T-helper 1 cell treated with Interleukin-12 subunit alpha and Interleukin-12 subunit beta and Interleukin-4 antibody, amounts not matched to agents 30 μg/mL and 1 μg/mL, for 36 hours (primary cell): ENCODE data around the gene GALK2.
"Not testable (repeated sequence)": the region's sequence is repeated elsewhere in the genome, so short reads cannot be mapped to it uniquely, and the experiment has no call there.

ENCODE experiments used
- H3K27ac Mint-ChIP-seq: one replicate; pipeline ENCODE4 v1.8.0; 2021; ENCODE audit warnings: mild to moderate bottlenecking, mixed read lengths
- H3K27me3 Mint-ChIP-seq: one replicate; pipeline ENCODE4 v1.8.0; 2021; ENCODE audit warnings: low read depth, mixed read lengths
- H3K36me3 Mint-ChIP-seq: one replicate; pipeline ENCODE4 v1.8.0; 2021; ENCODE audit warnings: low read depth, mixed read lengths
- H3K4me1 Mint-ChIP-seq: one replicate; pipeline ENCODE4 v1.8.0; 2021; ENCODE audit warnings: low read depth, mixed read lengths
- H3K4me3 Mint-ChIP-seq: one replicate; pipeline ENCODE4 v1.8.0; 2021; ENCODE audit warnings: mild to moderate bottlenecking, moderate library complexity, mixed read lengths
- H3K9me3 Mint-ChIP-seq: one replicate; pipeline ENCODE4 v1.8.0; 2021; ENCODE audit warnings: mixed read lengths

The GALK2 gene

DNA sequence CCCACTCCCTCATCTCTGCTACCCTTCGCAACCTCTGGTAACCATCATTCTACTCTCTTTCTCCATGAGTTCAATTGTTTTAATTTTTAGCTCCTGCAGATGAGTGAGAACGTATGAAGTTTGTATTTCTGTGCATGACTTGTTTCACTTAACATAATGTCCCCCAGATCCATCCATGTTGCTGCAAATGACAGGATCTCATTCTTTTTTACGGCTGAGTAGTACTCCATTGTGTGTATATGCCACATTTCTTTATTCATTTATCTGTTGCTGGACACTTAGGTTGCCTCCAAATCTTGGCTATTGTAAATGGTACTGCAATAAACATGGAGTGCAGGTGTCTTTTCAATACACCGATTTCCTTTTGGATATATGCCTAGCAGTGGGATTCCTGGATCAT is 12.1 kb downstream of the GALK2 start:
- Mint-ChIP-seq H3K4me3 (no peak overlapping the region), H3K27ac (no peak overlapping the region), H3K36me3 (peaks cover 35% of the 10 kb centered on the region), H3K4me1 (peaks cover 21% of the 10 kb centered on the region), H3K9me3 (peaks cover 7% of the 10 kb centered on the region), H3K27me3 (no peaks in the 10 kb centered on the region)

DNA sequence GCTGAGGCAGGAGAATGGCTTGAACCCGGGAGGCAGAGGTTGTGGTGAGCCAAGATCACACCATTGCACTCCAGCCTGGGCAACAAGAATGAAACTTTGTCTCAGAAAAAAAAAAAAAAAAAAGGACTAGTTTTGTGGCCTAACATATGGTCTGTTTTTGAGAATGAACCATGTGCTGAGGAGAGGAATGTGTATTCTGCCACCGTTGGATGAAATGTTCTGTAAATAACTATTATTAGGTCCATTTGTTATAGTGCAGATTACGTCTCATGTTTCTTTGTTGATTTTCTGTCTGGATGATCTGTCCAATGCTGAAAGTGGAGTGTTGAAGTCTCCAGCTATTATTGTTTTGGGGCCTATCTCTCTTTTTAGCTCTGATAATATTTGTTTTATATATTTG is 13.7 kb downstream of the GALK2 start:
- not testable (repeated sequence) for H3K27me3 Mint-ChIP-seq, H3K27ac Mint-ChIP-seq, H3K4me3 Mint-ChIP-seq, H3K9me3 Mint-ChIP-seq
- peaks cover 33% of the 10 kb centered on the region for H3K36me3 Mint-ChIP-seq
- peaks cover 21% of the 10 kb centered on the region for H3K4me1 Mint-ChIP-seq

- Mint-ChIP-seq H3K36me3 (peaks cover 33% of the 10 kb centered on the region), H3K4me1 (peaks cover 21% of the 10 kb centered on the region), H3K27ac (no peak overlapping the region), H3K27me3 (no peaks in the 10 kb centered on the region), H3K4me3 (no peak overlapping the region), H3K9me3 (peaks cover 7% of the 10 kb centered on the region)
Observed at GRCh38 chr15:49185473-49185872, 15.4 kb downstream of the GALK2 start.

DNA sequence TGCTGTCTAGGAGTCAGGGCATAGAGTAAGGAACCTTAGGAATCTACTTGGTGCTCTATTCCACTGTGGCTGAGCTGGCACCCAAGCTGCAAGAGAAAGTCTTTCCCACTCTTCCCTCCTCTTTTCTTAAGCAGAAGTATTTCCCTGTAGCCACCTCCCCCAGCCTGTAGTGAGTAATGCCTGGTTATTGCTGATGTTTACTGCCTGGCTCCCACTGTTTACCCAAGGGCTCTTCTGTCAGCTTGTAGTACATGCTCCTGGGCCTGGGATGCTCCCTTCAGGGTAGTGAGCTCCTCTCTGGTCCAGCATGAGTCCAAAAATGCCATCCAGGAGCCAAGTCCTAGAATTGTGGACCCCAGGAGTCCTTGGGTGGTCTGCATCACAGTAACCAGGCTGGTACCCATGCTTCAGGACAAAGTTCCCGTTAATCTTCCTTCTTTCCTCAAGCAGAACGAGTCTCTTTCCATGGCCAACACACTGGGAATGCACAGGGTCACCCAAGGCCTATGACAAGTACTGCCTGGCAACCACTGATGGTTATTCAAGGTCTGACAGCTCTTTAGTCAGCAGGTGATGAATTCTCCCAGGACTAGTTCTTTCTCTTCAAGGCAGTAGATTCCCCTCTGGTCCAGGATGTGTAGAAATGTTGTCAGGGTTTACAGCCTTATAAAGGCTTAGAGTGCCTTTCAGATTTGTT is 17.6 kb downstream of the GALK2 start:
- H3K9me3 Mint-ChIP-seq = peaks cover 5% of the 10 kb centered on the region
- H3K27me3 Mint-ChIP-seq = no peaks in the 10 kb centered on the region
- H3K27ac Mint-ChIP-seq = no peak overlapping the region
- H3K4me3 Mint-ChIP-seq = no peak overlapping the region
- H3K36me3 Mint-ChIP-seq = peaks cover 25% of the 10 kb centered on the region
- peaks cover 20% of the 10 kb centered on the region for H3K4me1 Mint-ChIP-seq

DNA sequence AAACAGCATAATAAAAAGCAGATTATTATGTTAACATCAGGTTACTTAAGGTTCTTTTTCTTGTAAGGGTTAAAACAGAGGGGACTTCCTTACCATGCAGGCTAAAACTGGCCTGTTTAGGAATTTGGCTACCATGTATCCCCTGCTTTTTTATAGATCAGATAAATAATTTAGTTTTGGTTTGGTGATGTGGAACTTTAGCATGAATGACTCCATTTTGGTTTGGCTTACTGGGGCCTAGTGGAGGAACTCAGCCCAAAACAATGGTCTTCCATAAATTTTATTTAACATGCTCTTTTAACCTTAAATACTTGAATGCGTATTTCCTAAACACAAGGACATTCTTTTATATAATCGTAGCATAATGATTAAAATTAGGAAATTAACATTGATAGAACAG is 18.9 kb downstream of the GALK2 start:
- peaks cover 5% of the 10 kb centered on the region for H3K9me3 Mint-ChIP-seq
- no peak overlapping the region for H3K4me3 Mint-ChIP-seq

DNA sequence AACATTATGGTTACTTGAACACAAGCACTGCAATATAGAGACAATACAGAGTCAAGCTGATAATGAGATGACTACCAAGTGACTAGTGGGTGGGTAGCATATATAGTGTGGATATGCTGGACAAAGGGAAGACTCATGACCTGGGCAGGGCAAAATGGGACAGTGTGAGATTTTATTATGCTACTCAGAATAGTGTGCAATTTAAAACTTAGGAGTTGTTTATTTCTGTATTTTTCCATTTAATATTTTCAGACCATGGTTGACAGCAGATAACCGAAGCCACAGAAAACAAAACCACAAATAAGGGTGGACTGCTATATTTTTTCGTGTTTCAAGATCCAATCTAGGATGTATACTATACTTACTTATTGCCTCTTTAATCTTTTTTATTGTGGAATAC is 19.6 kb downstream of the GALK2 start:
- H3K4me3 Mint-ChIP-seq = no peak overlapping the region
- H3K4me1 Mint-ChIP-seq = peaks cover 15% of the 10 kb centered on the region
- no peak overlapping the region for H3K27ac Mint-ChIP-seq
- no peaks in the 10 kb centered on the region for H3K27me3 Mint-ChIP-seq
- H3K9me3 Mint-ChIP-seq = no peaks in the 10 kb centered on the region
- peaks cover 14% of the 10 kb centered on the region for H3K36me3 Mint-ChIP-seq

More for the DNA sequence above, 18.9 kb downstream of the GALK2 start:
- Mint-ChIP-seq H3K36me3 (peaks cover 19% of the 10 kb centered on the region), H3K27ac (no peak overlapping the region), H3K27me3 (no peaks in the 10 kb centered on the region), H3K4me1 (peaks cover 20% of the 10 kb centered on the region)

- no peak overlapping the region for H3K27ac Mint-ChIP-seq
- H3K4me1 Mint-ChIP-seq = peaks cover 11% of the 10 kb centered on the region
Observed at GRCh38 chr15:49190586-49190985, 20.5 kb downstream of the GALK2 start.

GRCh38 chr15:49191892-49192291 is 21.8 kb downstream of the GALK2 start:
- H3K9me3 Mint-ChIP-seq = no peaks in the 10 kb centered on the region
- no peak overlapping the region for H3K4me3 Mint-ChIP-seq
- H3K4me1 Mint-ChIP-seq = peaks cover 9% of the 10 kb centered on the region
- H3K27ac Mint-ChIP-seq = no peak overlapping the region
- peaks cover 2% of the 10 kb centered on the region for H3K36me3 Mint-ChIP-seq
- no peaks in the 10 kb centered on the region for H3K27me3 Mint-ChIP-seq

More at GRCh38 chr15:49190586-49190985, 20.5 kb downstream of the GALK2 start:
- Mint-ChIP-seq H3K9me3 (no peaks in the 10 kb centered on the region), H3K4me3 (no peak overlapping the region), H3K36me3 (peaks cover 7% of the 10 kb centered on the region), H3K27me3 (no peaks in the 10 kb centered on the region)

GRCh38 chr15:49196856-49197255 is 26.8 kb downstream of the GALK2 start:
- H3K4me1 Mint-ChIP-seq = peaks cover 7% of the 10 kb centered on the region
- H3K4me3 Mint-ChIP-seq = no peak overlapping the region
- no peaks in the 10 kb centered on the region for H3K9me3 Mint-ChIP-seq
- H3K27ac Mint-ChIP-seq = no peak overlapping the region
- no peaks in the 10 kb centered on the region for H3K27me3 Mint-ChIP-seq
- H3K36me3 Mint-ChIP-seq = peaks cover 7% of the 10 kb centered on the region

GRCh38 chr15:49199666-49200065 is 29.6 kb downstream of the GALK2 start:
- H3K27me3 Mint-ChIP-seq = no peaks in the 10 kb centered on the region
- H3K9me3 Mint-ChIP-seq = peaks cover 4% of the 10 kb centered on the region
- no peak overlapping the region for H3K27ac Mint-ChIP-seq
- H3K4me3 Mint-ChIP-seq = no peak overlapping the region
- peaks cover 22% of the 10 kb centered on the region for H3K36me3 Mint-ChIP-seq
- H3K4me1 Mint-ChIP-seq = peaks cover 7% of the 10 kb centered on the region

DNA sequence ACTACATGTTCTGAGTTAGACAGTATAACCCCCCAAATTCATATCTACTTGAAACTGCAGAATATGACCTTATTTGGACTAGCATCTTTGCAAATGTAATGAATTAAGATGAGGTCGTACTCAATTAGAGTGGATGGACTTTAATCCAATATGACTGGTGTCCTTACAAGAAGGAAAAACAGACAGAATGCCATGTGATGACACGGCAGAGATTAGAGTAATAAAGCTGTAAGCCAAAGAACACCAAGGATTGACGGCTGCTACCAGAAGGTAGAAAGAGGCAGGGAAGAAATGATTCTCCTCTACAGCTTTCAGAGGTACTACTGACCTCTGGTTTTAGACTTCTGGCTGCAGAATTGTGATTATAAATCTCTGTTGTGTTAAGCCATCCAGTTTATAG is 30.3 kb downstream of the GALK2 start:
- H3K27me3 Mint-ChIP-seq = no peaks in the 10 kb centered on the region
- H3K4me1 Mint-ChIP-seq = peaks cover 7% of the 10 kb centered on the region
- H3K4me3 Mint-ChIP-seq = no peak overlapping the region
- H3K36me3 Mint-ChIP-seq = peaks cover 29% of the 10 kb centered on the region
- no peak overlapping the region for H3K27ac Mint-ChIP-seq
- H3K9me3 Mint-ChIP-seq = peaks cover 11% of the 10 kb centered on the region

GRCh38 chr15:49208102-49208501 is 38.1 kb downstream of the GALK2 start:
- not testable (repeated sequence) for H3K27me3 Mint-ChIP-seq, H3K27ac Mint-ChIP-seq, H3K4me3 Mint-ChIP-seq, H3K4me1 Mint-ChIP-seq
- Mint-ChIP-seq H3K36me3 (peaks cover 60% of the 10 kb centered on the region), H3K9me3 (peaks cover 52% of the 10 kb centered on the region)

GRCh38 chr15:49212897-49213296 is 42.9 kb downstream of the GALK2 start:
- Mint-ChIP-seq H3K36me3 (peaks cover 36% of the 10 kb centered on the region), H3K9me3 (peaks cover 30% of the 10 kb centered on the region), H3K4me3 (no peak overlapping the region), H3K27ac (no peak overlapping the region), H3K27me3 (no peaks in the 10 kb centered on the region), H3K4me1 (peaks cover 2% of the 10 kb centered on the region)

DNA sequence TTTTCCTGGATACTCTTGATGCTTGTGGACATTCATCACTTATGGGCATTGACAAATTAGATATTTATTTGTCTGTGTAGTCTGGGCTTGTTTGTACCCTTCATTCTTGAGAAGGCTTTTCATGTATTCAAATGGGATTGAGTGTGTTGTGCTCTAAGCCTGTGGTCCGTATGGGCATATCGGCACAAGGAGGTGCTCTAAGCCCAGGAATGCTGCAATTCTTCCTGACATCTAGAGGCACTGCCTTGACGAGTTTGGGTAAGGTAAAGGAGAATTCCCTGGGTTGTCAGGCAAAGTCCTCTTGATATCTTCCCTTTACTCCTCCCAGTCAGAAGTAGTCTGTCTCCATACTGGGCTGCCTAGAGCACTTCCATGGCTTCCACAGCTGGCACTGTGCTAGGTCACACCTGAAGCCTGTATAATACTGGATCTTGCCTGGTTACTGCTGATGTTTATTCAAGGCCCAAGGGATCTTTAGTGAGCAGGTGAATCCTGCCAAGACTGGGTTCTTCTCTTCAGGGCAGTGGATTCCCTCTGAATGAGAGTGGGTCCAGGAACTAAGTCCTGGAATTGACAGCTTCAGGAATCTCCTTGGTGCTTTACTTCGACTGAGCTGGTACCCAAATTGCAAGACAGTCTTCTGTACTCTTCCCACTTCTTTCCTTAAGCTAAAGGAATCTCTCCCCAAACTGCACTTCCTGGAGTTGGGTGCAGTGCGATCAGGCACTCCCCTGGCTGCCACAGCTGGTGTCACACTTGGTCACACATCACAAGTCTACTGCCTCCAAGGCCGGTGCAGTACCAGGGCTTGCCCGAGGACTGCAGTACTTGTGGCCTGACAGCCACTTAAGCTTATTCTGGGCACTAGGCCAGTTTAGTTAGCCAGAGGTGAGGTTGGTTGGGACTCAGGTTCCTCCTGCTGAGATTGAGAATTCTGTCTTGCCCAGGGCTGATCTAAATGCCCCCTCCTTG is 46.0 kb downstream of the GALK2 start:
- H3K4me3 Mint-ChIP-seq = no peak overlapping the region
- H3K4me1 Mint-ChIP-seq = peaks cover 4% of the 10 kb centered on the region
- H3K27ac Mint-ChIP-seq = no peak overlapping the region
- H3K36me3 Mint-ChIP-seq = peaks cover 34% of the 10 kb centered on the region
- H3K9me3 Mint-ChIP-seq = peaks cover 8% of the 10 kb centered on the region
- H3K27me3 Mint-ChIP-seq = no peaks in the 10 kb centered on the region
